IMR-90 (cell line): ENCODE results near the gene SIK3. TPM values are rescaled to one million over a fixed set of nuclear protein-coding genes. Genes with fewer than 3 reads are reported as not detected.

Source experiments
- ATAC-seq: fragments of 200-7000 bp; cut with Tn5 transposase; 2 replicates; pipeline ENCODE4 v1.9.1; 2020; ENCODE audit warnings: low read depth, mild to moderate bottlenecking, moderate library complexity
- BruUV-seq: library from RNA; stranded (reverse); fragments of 400-500 nt; replicated peaks from 2 replicates; lab custom pipeline; 2021; lab: Mats Ljungman, UMichigan
- CTCF ChIA-PET: fragments of 300-600 bp; formaldehyde crosslinking; extraction: SDS; loops from one replicate; lab custom pipeline; 2021; ENCODE audit warnings: antibody characterized with exemption; lab: Yijun Ruan, JAX
- POLR2A ChIA-PET: fragments of 300-600 bp; sonication (Branson Sonifier 250); formaldehyde crosslinking; loops from one replicate; lab custom pipeline; 2022; ENCODE audit warnings: antibody characterized with exemption; ENCODE audit not compliant: unreplicated experiment; lab: Charles Lee
- DNase-seq: peaks from one replicate; pipeline ENCODE4 v3.0.0; 2013
- H2AFZ ChIP-seq: replicated peaks from 2 replicates; pipeline ENCODE3; 2013; ENCODE audit warnings: low read length, mild to moderate bottlenecking; ENCODE audit not compliant: poor library complexity
- H2AK5ac ChIP-seq: 2 replicates; pipeline ENCODE4 v1.6.1; 2013; ENCODE audit warnings: low read depth, low read length, inconsistent platforms
- H2AK9ac ChIP-seq: replicated peaks from 2 replicates; pipeline ENCODE3; 2013; ENCODE audit warnings: mild to moderate bottlenecking, low read depth, low read length, moderate library complexity; ENCODE audit not compliant: poor library complexity
- H2BK120ac ChIP-seq: 2 replicates; pipeline ENCODE4 v1.6.1; 2013; ENCODE audit warnings: low read depth, low read length, inconsistent platforms
- H2BK15ac ChIP-seq: 3 replicates; pipeline ENCODE4 v1.6.1; 2013; ENCODE audit warnings: low read depth, low read length, inconsistent platforms
- H2BK20ac ChIP-seq: 2 replicates; pipeline ENCODE4 v1.6.1; 2013; ENCODE audit warnings: low read depth, mild to moderate bottlenecking, inconsistent platforms, low read length, moderate library complexity
- H2BK5ac ChIP-seq: 2 replicates; pipeline ENCODE4 v1.6.1; 2013; ENCODE audit warnings: mild to moderate bottlenecking, low read depth, low read length, inconsistent platforms; ENCODE audit not compliant: poor library complexity, severe bottlenecking
- H3K14ac ChIP-seq: replicated peaks from 2 replicates; pipeline ENCODE4 v1.6.1; 2013; ENCODE audit warnings: low read depth, low read length, inconsistent platforms
- H3K18ac ChIP-seq: 2 replicates; pipeline ENCODE4 v1.6.1; 2013; ENCODE audit warnings: low read depth, low read length, control low read depth
- H3K23ac ChIP-seq: 2 replicates; pipeline ENCODE4 v1.6.1; 2013; ENCODE audit warnings: low read depth, low read length, inconsistent platforms
- H3K27ac ChIP-seq: 2 replicates; pipeline ENCODE4 v1.5.1; 2013; ENCODE audit warnings: mild to moderate bottlenecking, control low read depth, low read length; ENCODE audit not compliant: insufficient read depth
- H3K27me3 ChIP-seq: 2 replicates; pipeline ENCODE4 v1.6.1; 2013; ENCODE audit warnings: low read length; ENCODE audit not compliant: control insufficient read depth, insufficient read depth
- H3K36me3 ChIP-seq: 2 replicates; pipeline ENCODE4 v1.6.1; 2013; ENCODE audit warnings: low read length, mixed read lengths; ENCODE audit not compliant: control insufficient read depth, insufficient read depth
- H3K4ac ChIP-seq: 2 replicates; pipeline ENCODE4 v1.6.1; 2013; ENCODE audit warnings: low read depth, low read length, inconsistent platforms
- H3K4me1 ChIP-seq: 2 replicates; pipeline ENCODE4 v1.6.1; 2013; ENCODE audit warnings: low read length, mixed read lengths; ENCODE audit not compliant: control insufficient read depth, insufficient read depth
- H3K4me2 ChIP-seq: 2 replicates; pipeline ENCODE4 v1.6.1; 2013; ENCODE audit warnings: low read depth, mild to moderate bottlenecking, control low read depth, low read length, moderate library complexity
- H3K4me3 ChIP-seq: 2 replicates; pipeline ENCODE4 v1.5.1; 2013; ENCODE audit warnings: low read depth, mild to moderate bottlenecking, control low read depth, low read length, moderate library complexity; ENCODE audit not compliant: insufficient read depth
- H3K56ac ChIP-seq: 2 replicates; pipeline ENCODE4 v1.6.1; 2013; ENCODE audit warnings: low read length, inconsistent platforms; ENCODE audit not compliant: insufficient read depth; ENCODE audit errors: extremely low read depth
- H3K79me1 ChIP-seq, 2 experiments: 2 replicates each; pipeline ENCODE4 v1.6.1; 2013; ENCODE audit warnings: low read length in 2 of 2, inconsistent platforms in 1 of 2, low read depth in 1 of 2
- H3K9ac ChIP-seq: 2 replicates; pipeline ENCODE4 v1.6.1; 2013; ENCODE audit warnings: low read depth, low read length, control low read depth
- H3K9me1 ChIP-seq: 2 replicates; pipeline ENCODE4 v1.6.1; 2013; ENCODE audit warnings: low read length, inconsistent platforms; ENCODE audit not compliant: insufficient read depth
- H3K9me3 ChIP-seq: 2 replicates; pipeline ENCODE4 v1.6.1; 2013; ENCODE audit warnings: low read length; ENCODE audit not compliant: control insufficient read depth, insufficient read depth
- H4K20me1 ChIP-seq: 2 replicates; pipeline ENCODE4 v1.6.1; 2013; ENCODE audit warnings: low read length, inconsistent platforms; ENCODE audit not compliant: insufficient read depth
- H4K5ac ChIP-seq: 2 replicates; pipeline ENCODE4 v1.6.1; 2013; ENCODE audit warnings: mild to moderate bottlenecking, low read depth, low read length, control low read depth
- H4K8ac ChIP-seq, 2 experiments: 2 replicates each; pipeline ENCODE4 v1.6.1; 2013; ENCODE audit warnings: low read depth in 2 of 2, low read length in 2 of 2, control low read depth in 1 of 2, inconsistent platforms in 1 of 2
- H4K91ac ChIP-seq: 2 replicates; pipeline ENCODE4 v1.6.1; 2013; ENCODE audit warnings: low read depth, low read length, inconsistent platforms; ENCODE audit not compliant: insufficient read depth
- BHLHE40 ChIP-seq: fragments of 150-350 bp; IDR thresholded peaks from 2 replicates; pipeline ENCODE4 v1.6.1; 2016; ENCODE audit warnings: mild to moderate bottlenecking, low read depth, low read length
- CEBPB ChIP-seq: IDR thresholded peaks from 2 replicates; pipeline ENCODE4 v1.6.1; 2012; ENCODE audit warnings: low read depth, low read length, improper control_type of control experiment
- CHD1 ChIP-seq: IDR thresholded peaks from 2 replicates; pipeline ENCODE4 v1.6.1; 2012; ENCODE audit warnings: low read depth, low read length, improper control_type of control experiment
- CTCF ChIP-seq: conservative IDR thresholded peaks from 2 replicates; pipeline ENCODE4 v1.5.1; 2012; ENCODE audit warnings: mild to moderate bottlenecking, low read depth, low read length, improper control_type of control experiment
- ELK1 ChIP-seq: fragments of 150-350 bp; IDR thresholded peaks from 2 replicates; pipeline ENCODE4 v1.6.1; 2016; ENCODE audit warnings: low read depth, mild to moderate bottlenecking, low read length, moderate library complexity, borderline replicate concordance
- FOS ChIP-seq: fragments of 150-350 bp; IDR thresholded peaks from 2 replicates; pipeline ENCODE4 v1.6.1; 2016; ENCODE audit warnings: low read depth, low read length
- MAFK ChIP-seq: IDR thresholded peaks from 2 replicates; pipeline ENCODE4 v1.6.1; 2012; ENCODE audit warnings: low read depth, low read length, improper control_type of control experiment
- MAZ ChIP-seq: IDR thresholded peaks from 2 replicates; pipeline ENCODE4 v1.6.1; 2012; ENCODE audit warnings: low read depth, mild to moderate bottlenecking, low read length, improper control_type of control experiment, moderate library complexity, borderline replicate concordance
- MXI1 ChIP-seq: IDR thresholded peaks from 2 replicates; pipeline ENCODE4 v1.6.1; 2012; ENCODE audit warnings: low read depth, mild to moderate bottlenecking, low read length, moderate library complexity, borderline replicate concordance
- NFE2L2 ChIP-seq: fragments of 150-350 bp; IDR thresholded peaks from 2 replicates; pipeline ENCODE4 v1.6.1; 2016; ENCODE audit warnings: low read depth, mild to moderate bottlenecking, low read length
- POLR2A ChIP-seq: IDR thresholded peaks from 2 replicates; pipeline ENCODE4 v1.6.1; 2012; ENCODE audit warnings: mild to moderate bottlenecking, low read depth, low read length
- RAD21 ChIP-seq: IDR thresholded peaks from 2 replicates; pipeline ENCODE4 v1.6.1; 2012; ENCODE audit warnings: low read length, improper control_type of control experiment
- RCOR1 ChIP-seq: IDR thresholded peaks from 2 replicates; pipeline ENCODE4 v1.6.1; 2012; ENCODE audit warnings: mild to moderate bottlenecking, low read length, improper control_type of control experiment; ENCODE audit not compliant: insufficient replicate concordance
- RFX5 ChIP-seq: IDR thresholded peaks from 2 replicates; pipeline ENCODE4 v1.8.0; 2012; ENCODE audit warnings: low read depth, mild to moderate bottlenecking, low read length, moderate library complexity
- SMC3 ChIP-seq: fragments of 150-350 bp; IDR thresholded peaks from 2 replicates; pipeline ENCODE4 v1.6.1; 2016; ENCODE audit warnings: low read depth, mild to moderate bottlenecking, antibody characterized with exemption, low read length, moderate library complexity
- USF2 ChIP-seq: fragments of 150-350 bp; IDR thresholded peaks from 2 replicates; pipeline ENCODE4 v1.6.1; 2017; ENCODE audit warnings: mild to moderate bottlenecking, antibody characterized with exemption, low read length, low read depth
- WGBS, 2 experiments: methylation state at CpG; one replicate each; pipeline versions ENCODE4 v1.1.5 to v1.1.7; 2013; ENCODE audit warnings: missing lambda C conversion rate in 2 of 2; ENCODE audit not compliant: insufficient read length in 1 of 2; ENCODE audit errors: extremely low coverage in 2 of 2; 5-methylcytosine and 5-hydroxymethylcytosine counted together
- dilution Hi-C: fragments of 300-500 bp; cut with HindIII; formaldehyde crosslinking; loops from one replicate; pipeline ENCODE4 v1.14.3; 2018; ENCODE audit warnings: low sequenced_read_pairs; ENCODE audit not compliant: unreplicated experiment
- in situ Hi-C: fragments of 300-500 bp; cut with MboI; formaldehyde crosslinking; loops from 3 replicates; pipeline ENCODE4 v1.14.3; 2019; ENCODE audit warnings: low sequenced_read_pairs, inconsistent platforms, mixed read lengths
- intact Hi-C: fragments of 100-400 bp; cut with micrococcal nuclease; formaldehyde crosslinking; loops from 2 replicates; pipeline ENCODE4 v1.10.0; 2022
- polyA plus RNA-seq, 3 experiments: library from polyadenylated mRNA; depleted of rRNA; stranded (reverse); fragments of >200 nt; gene quantifications; 2 replicates each; pipeline ENCODE4 v1.2.3, GENCODE V29; 2012; ENCODE audit warnings: low replicate concordance in 1 of 3
- total RNA-seq: library from RNA; depleted of rRNA; stranded (reverse); fragments of >200 nt; gene quantifications from 2 replicates; pipeline ENCODE4 v1.2.3, GENCODE V29; 2012

SIK3 gene
- total and polyA plus RNA-seq, 2 of the 4 experiments (the other 2 are of a cell fraction): 8.2 to 9.1 TPM

- no peak overlapping the region for H2BK20ac ChIP-seq
- H3K9me3 ChIP-seq: 0 out of 2 replicates have a peak, but pooled peaks cover 1% of the 10 kb centered on the region
- H3K4me3 ChIP-seq: no peak overlapping the region
- no peak overlapping the region for H2AK5ac ChIP-seq
- DNase-seq: peak; percentile 59
- H3K27me3 ChIP-seq: no peaks in the 10 kb centered on the region
- H4K91ac ChIP-seq: no peak overlapping the region
- peak; percentile 40; the same call in 1 of the 2 replicates for ATAC-seq
- no peak overlapping the region for H4K5ac ChIP-seq
- H3K4me1 ChIP-seq: peaks cover 6% of the 10 kb centered on the region; the same call in 1 of the 2 replicates
- no peak overlapping the region for H2BK120ac ChIP-seq
- 33% methylated on average over 1 of the region's 3 CpGs; no CpG with 5 or more reads in 1 of the 2 experiments for WGBS, 2 experiments
- no peaks in the 10 kb centered on the region for H4K20me1 ChIP-seq
- peak overlapping the region; percentile 34; the same call in 1 of the 2 replicates for H3K4me2 ChIP-seq
- ChIA-PET CTCF (no interaction called here), POLR2A (interaction anchor here (0.6 kb wide), 1 partner anchor 200 kb away, joined by 3 read pairs; no protein-coding TSS in a partner anchor)
- H2BK15ac ChIP-seq: no peak overlapping the region
- intact Hi-C loops (no loop called here), in situ Hi-C loops (no loop called here), dilution Hi-C loops (no loop called here)
- H3K27ac ChIP-seq: no peak overlapping the region
- BruUV-seq: no TSS peak
- no peak overlapping the region for H3K56ac ChIP-seq
- no peak overlapping the region for H2AFZ ChIP-seq
- H2BK5ac ChIP-seq: no peak overlapping the region
- H3K79me1 ChIP-seq: peaks cover 0 to 7% of the 10 kb centered on the region in 2 experiments; a peak in 3 of 4 replicates
- TF ChIP-seq POLR2A (no peak), CHD1 (no peak), MAZ (no peak), SMC3 (no peak), ELK1 (no peak), NFE2L2 (no peak), MXI1 (no peak), CEBPB (no peak), USF2 (no peak), CTCF (no peak), RCOR1 (no peak), FOS (no peak), MAFK (no peak), RFX5 (no peak), BHLHE40 (no peak), RAD21 (no peak)
- H3K36me3 ChIP-seq: peaks cover 7% of the 10 kb centered on the region
- no peak overlapping the region for H3K9ac ChIP-seq
- no peak overlapping the region for H3K4ac ChIP-seq
- H3K23ac ChIP-seq: no peak overlapping the region
- H4K8ac ChIP-seq: no peak overlapping the region
- H3K18ac ChIP-seq: no peak overlapping the region
- no peaks in the 10 kb centered on the region for H3K9me1 ChIP-seq
- H2AK9ac ChIP-seq: no peak overlapping the region
- H3K14ac ChIP-seq: 0 out of 2 replicates have a peak overlapping the region, but pooled peaks have one; percentile 1
Measured at GRCh38 chr11:116946414-116946813, 151.8 kb downstream of the SIK3 start.
